Neural progenitor cell (in vitro differentiated cells): ENCODE measurements around the gene PATE3. TPM values are rescaled to one million over a fixed set of nuclear protein-coding genes. Genes with fewer than 3 reads are reported as not detected.

Source experiments
- DNase-seq: peaks from one replicate; pipeline ENCODE4 v3.0.0-alpha.2; 2016; ENCODE audit warnings: low spot score
- H2AFZ ChIP-seq: fragments of 200-600 bp; sonication (generic); replicated peaks from 2 replicates; pipeline ENCODE4 v1.6.1; 2016; ENCODE audit warnings: antibody characterized with exemption
- H3F3A ChIP-seq: fragments of 200-600 bp; sonication (generic); 2 replicates; pipeline ENCODE4 v1.6.1; 2016; ENCODE audit warnings: antibody characterized with exemption, low read depth
- H3K27ac ChIP-seq: fragments of 200-600 bp; sonication (generic); 2 replicates; pipeline ENCODE4 v1.5.1; 2016; ENCODE audit warnings: mild to moderate bottlenecking
- H3K27me3 ChIP-seq: fragments of 200-600 bp; sonication (generic); 2 replicates; pipeline ENCODE4 v1.6.1; 2016; ENCODE audit warnings: mild to moderate bottlenecking, moderate library complexity
- H3K36me3 ChIP-seq: fragments of 200-600 bp; sonication (generic); 2 replicates; pipeline ENCODE4 v1.5.1; 2016
- H3K4me1 ChIP-seq: fragments of 200-600 bp; sonication (generic); 2 replicates; pipeline ENCODE4 v1.6.1; 2016; ENCODE audit warnings: mixed run types
- H3K4me2 ChIP-seq: fragments of 200-600 bp; sonication (generic); 2 replicates; pipeline ENCODE4 v1.6.1; 2016
- H3K4me3 ChIP-seq: fragments of 200-600 bp; sonication (generic); 2 replicates; pipeline ENCODE4 v1.5.1; 2016
- H3K79me2 ChIP-seq: fragments of 200-600 bp; sonication (generic); 2 replicates; pipeline ENCODE4 v1.6.1; 2016; ENCODE audit warnings: low read depth
- H3K9ac ChIP-seq: fragments of 200-600 bp; sonication (generic); 2 replicates; pipeline ENCODE4 v1.6.1; 2016
- H3K9me3 ChIP-seq: fragments of 200-600 bp; sonication (generic); 2 replicates; pipeline ENCODE4 v1.5.1; 2016; ENCODE audit warnings: low read depth
- H4K20me1 ChIP-seq: fragments of 200-600 bp; sonication (generic); 2 replicates; pipeline ENCODE4 v1.6.1; 2016; ENCODE audit warnings: low read depth
- H3K27ac Mint-ChIP-seq: 3 replicates; pipeline ENCODE4 v1.8.0; 2021; ENCODE audit warnings: mixed read lengths
- H3K27me3 Mint-ChIP-seq: 2 replicates; pipeline ENCODE4 v1.8.0; 2022; ENCODE audit warnings: low read depth, mild to moderate bottlenecking, inconsistent platforms, moderate library complexity, mixed read lengths; ENCODE audit not compliant: insufficient read depth
- H3K36me3 Mint-ChIP-seq: 3 replicates; pipeline ENCODE4 v1.8.0; 2021; ENCODE audit warnings: mixed read lengths
- H3K4me1 Mint-ChIP-seq: 3 replicates; pipeline ENCODE4 v1.8.0; 2021; ENCODE audit warnings: mixed read lengths
- H3K4me3 Mint-ChIP-seq: 3 replicates; pipeline ENCODE4 v1.8.0; 2021; ENCODE audit warnings: mild to moderate bottlenecking, moderate library complexity, mixed read lengths
- H3K9me3 Mint-ChIP-seq: 3 replicates; pipeline ENCODE4 v1.8.0; 2020; ENCODE audit warnings: mixed read lengths
- EZH2 ChIP-seq: fragments of 200-600 bp; sonication (generic); IDR thresholded peaks from 2 replicates; pipeline ENCODE4 v1.6.1; 2017; ENCODE audit warnings: antibody characterized with exemption, mild to moderate bottlenecking, moderate library complexity
- EZH2phosphoT487 ChIP-seq: fragments of 200-600 bp; sonication (generic); IDR thresholded peaks from 2 replicates; pipeline ENCODE4 v1.6.1; 2017; ENCODE audit warnings: antibody characterized with exemption
- total RNA-seq: library from RNA; depleted of rRNA; stranded (reverse); fragments of >200 nt; gene quantifications from 2 replicates; pipeline ENCODE4 v1.2.3, GENCODE V29; 2015; ENCODE audit warnings: low replicate concordance
- TF ChIP-seq, protein P1 (sequence below): fragments of 200-600 bp; sonication (generic); IDR thresholded peaks from 2 replicates; pipeline ENCODE4 v1.5.1; 2017; ENCODE audit warnings: antibody characterized with exemption, mild to moderate bottlenecking

Gene PATE3
- total RNA-seq, 1 donor from 2014 or later, result not detected

GRCh38 chr11:125802387-125802786 is 14.5 kb downstream of the PATE3 start:
- no peak for TF ChIP-seq EZH2
- no peak for TF ChIP-seq EZH2phosphoT487
- TF ChIP-seq, protein P1, sequence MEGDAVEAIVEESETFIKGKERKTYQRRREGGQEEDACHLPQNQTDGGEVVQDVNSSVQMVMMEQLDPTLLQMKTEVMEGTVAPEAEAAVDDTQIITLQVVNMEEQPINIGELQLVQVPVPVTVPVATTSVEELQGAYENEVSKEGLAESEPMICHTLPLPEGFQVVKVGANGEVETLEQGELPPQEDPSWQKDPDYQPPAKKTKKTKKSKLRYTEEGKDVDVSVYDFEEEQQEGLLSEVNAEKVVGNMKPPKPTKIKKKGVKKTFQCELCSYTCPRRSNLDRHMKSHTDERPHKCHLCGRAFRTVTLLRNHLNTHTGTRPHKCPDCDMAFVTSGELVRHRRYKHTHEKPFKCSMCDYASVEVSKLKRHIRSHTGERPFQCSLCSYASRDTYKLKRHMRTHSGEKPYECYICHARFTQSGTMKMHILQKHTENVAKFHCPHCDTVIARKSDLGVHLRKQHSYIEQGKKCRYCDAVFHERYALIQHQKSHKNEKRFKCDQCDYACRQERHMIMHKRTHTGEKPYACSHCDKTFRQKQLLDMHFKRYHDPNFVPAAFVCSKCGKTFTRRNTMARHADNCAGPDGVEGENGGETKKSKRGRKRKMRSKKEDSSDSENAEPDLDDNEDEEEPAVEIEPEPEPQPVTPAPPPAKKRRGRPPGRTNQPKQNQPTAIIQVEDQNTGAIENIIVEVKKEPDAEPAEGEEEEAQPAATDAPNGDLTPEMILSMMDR, result no peak
- Mint-ChIP-seq H3K27me3 (no peaks in the 10 kb centered on the region), H3K27ac (no peak overlapping the region), H3K9me3 (peaks cover 18% of the 10 kb centered on the region), H3K4me1 (no peaks in the 10 kb centered on the region), H3K36me3 (no peaks in the 10 kb centered on the region), H3K4me3 (no peak overlapping the region)
- DNase-seq, result no peak
- no peaks in the 10 kb centered on the region for H3F3A ChIP-seq
- H3K9me3 ChIP-seq, result peaks cover 18% of the 10 kb centered on the region
- no peaks in the 10 kb centered on the region for H3K36me3 ChIP-seq
- H3K27me3 ChIP-seq, result no peaks in the 10 kb centered on the region
- H3K4me3 ChIP-seq, result no peak overlapping the region
- H4K20me1 ChIP-seq, result no peaks in the 10 kb centered on the region
- H3K79me2 ChIP-seq, result no peaks in the 10 kb centered on the region
- no peak overlapping the region for H3K9ac ChIP-seq
- H2AFZ ChIP-seq, result no peak overlapping the region
- H3K27ac ChIP-seq, result no peak overlapping the region
- no peak overlapping the region for H3K4me2 ChIP-seq
- H3K4me1 ChIP-seq, result no peaks in the 10 kb centered on the region

- H3K4me1 Mint-ChIP-seq, result no peaks in the 10 kb centered on the region
- Histone ChIP-seq H3K36me3 (peaks cover 4% of the 10 kb centered on the region), H3F3A (no peaks in the 10 kb centered on the region), H4K20me1 (no peaks in the 10 kb centered on the region), H3K27me3 (no peaks in the 10 kb centered on the region), H3K4me2 (no peak overlapping the region), H3K4me1 (no peaks in the 10 kb centered on the region), H3K9ac (no peak overlapping the region), H3K4me3 (no peak overlapping the region), H3K79me2 (no peaks in the 10 kb centered on the region), H2AFZ (no peak overlapping the region), H3K27ac (no peak overlapping the region), H3K9me3 (no peaks in the 10 kb centered on the region)
- no peak for DNase-seq
- H3K27ac Mint-ChIP-seq, result no peak overlapping the region
- TF ChIP-seq, protein P1, result no peak
- TF ChIP-seq EZH2phosphoT487 (no peak), EZH2 (no peak)
- H3K27me3 Mint-ChIP-seq, result peaks cover 3% of the 10 kb centered on the region
- H3K9me3 Mint-ChIP-seq, result peaks cover 3% of the 10 kb centered on the region
- no peak overlapping the region for H3K4me3 Mint-ChIP-seq
- H3K36me3 Mint-ChIP-seq, result no peaks in the 10 kb centered on the region
Measured at GRCh38 chr11:125807909-125808308, 20.0 kb downstream of the PATE3 start.

GRCh38 chr11:125833016-125833415 is 45.1 kb downstream of the PATE3 start, which contains the start of gene PATE4:
Gene PATE4 (plus strand): TSS chr11:125833316. CDS start chr11:125833360, 44 bp downstream.
- no peak within 1 kb of the TSS for H3K4me3 ChIP-seq
- H2AFZ ChIP-seq, result peak within 1 kb of the TSS; percentile 42
- H3K27ac Mint-ChIP-seq, result no peak within 1 kb of the TSS
- H3K79me2 ChIP-seq, result no peaks in the 10 kb centered on the region
- no peak for DNase-seq
- H3F3A ChIP-seq, result no peaks in the 10 kb centered on the region
- H3K27me3 Mint-ChIP-seq, result peaks cover 3% of the 10 kb centered on the region
- no peaks in the 10 kb centered on the region for H3K4me1 Mint-ChIP-seq
- H3K9me3 ChIP-seq, result no peaks in the 10 kb centered on the region
- no peaks in the 10 kb centered on the region for H4K20me1 ChIP-seq
- no peak within 1 kb of the TSS for H3K4me3 Mint-ChIP-seq
- H3K9me3 Mint-ChIP-seq, result no peaks in the 10 kb centered on the region
- no peaks in the 10 kb centered on the region for H3K36me3 Mint-ChIP-seq
- no peaks in the 10 kb centered on the region for H3K4me1 ChIP-seq
- TF ChIP-seq, protein P1, result no peak
- no peak for TF ChIP-seq EZH2phosphoT487
- TF ChIP-seq EZH2, result no peak
- H3K36me3 ChIP-seq, result no peaks in the 10 kb centered on the region
- H3K27ac ChIP-seq, result no peak within 1 kb of the TSS
- H3K9ac ChIP-seq, result no peak within 1 kb of the TSS
- no peak within 1 kb of the TSS for H3K4me2 ChIP-seq
- no peaks in the 10 kb centered on the region for H3K27me3 ChIP-seq
